ENCODE data around the gene UNC119.
"Not testable (repeated sequence)": the region's sequence is repeated elsewhere in the genome, so short reads cannot be mapped to it uniquely, and the experiment has no call there.

Gene UNC119

GRCh38 chr17:28524476-28525424, 27.7 kb downstream of the UNC119 start:
- no peak for TF ChIP-seq YY1 (IDR thresholded peaks at IDR 0.05; ENCODE audit: insufficient read depth, insufficient read length)
- TF ChIP-seq ZNF274 (IDR thresholded peaks at IDR 0.05; ENCODE audit: low read depth, low read length), result no peak
- TF ChIP-seq SUZ12 (IDR thresholded peaks at IDR 0.05; ENCODE audit: extremely low read depth, insufficient read depth, insufficient read length), result no peak
- DNase-seq (ENCODE audit: low read depth, low spot score), result no peak
- H3K27me3 ChIP-seq (ENCODE audit: insufficient read depth, insufficient read length), result no peaks in the 10 kb centered on the region
- no peaks in the 10 kb centered on the region for H3K9me3 ChIP-seq (ENCODE audit: insufficient read depth, low read length)
- H3K9ac ChIP-seq (ENCODE audit: insufficient read length, low read depth), result no peak overlapping the region
- H3K4me3 ChIP-seq (ENCODE audit: insufficient read length, low read depth), result no peak overlapping the region
- H3K4me1 ChIP-seq (ENCODE audit: insufficient read depth, insufficient read length), result peaks cover 16% of the 10 kb centered on the region
- no peaks in the 10 kb centered on the region for H3K36me3 ChIP-seq (ENCODE audit: insufficient read depth, insufficient read length, low read length)

GRCh38 chr17:28523876-28524275, 28.5 kb downstream of the UNC119 start:
- Histone ChIP-seq H3K4me1 (ENCODE audit: insufficient read depth, insufficient read length) (peaks cover 16% of the 10 kb centered on the region), H3K36me3 (ENCODE audit: insufficient read depth, insufficient read length, low read length) (no peaks in the 10 kb centered on the region), H3K9me3 (ENCODE audit: insufficient read depth, low read length) (no peaks in the 10 kb centered on the region), H3K27me3 (ENCODE audit: insufficient read depth, insufficient read length) (no peaks in the 10 kb centered on the region), H3K4me3 (ENCODE audit: insufficient read length, low read depth) (no peak overlapping the region), H3K9ac (ENCODE audit: insufficient read length, low read depth) (no peak overlapping the region)
- no peak for TF ChIP-seq ZNF274 (IDR thresholded peaks at IDR 0.05; ENCODE audit: low read depth, low read length)
- TF ChIP-seq SUZ12 (IDR thresholded peaks at IDR 0.05; ENCODE audit: extremely low read depth, insufficient read depth, insufficient read length), result no peak
- TF ChIP-seq YY1 (IDR thresholded peaks at IDR 0.05; ENCODE audit: insufficient read depth, insufficient read length), result no peak
- no peak for DNase-seq (ENCODE audit: low read depth, low spot score)

GRCh38 chr17:28523186-28523585, 29.2 kb downstream of the UNC119 start:
- Histone ChIP-seq H3K27me3 (ENCODE audit: insufficient read depth, insufficient read length) (no peaks in the 10 kb centered on the region), H3K4me1 (ENCODE audit: insufficient read depth, insufficient read length) (peaks cover 16% of the 10 kb centered on the region)

GRCh38 chr17:28522281-28522680, 30.1 kb downstream of the UNC119 start:
- not testable (repeated sequence) for H3K27me3 ChIP-seq (ENCODE audit: insufficient read depth, insufficient read length)

More at GRCh38 chr17:28523186-28523585, 29.2 kb downstream of the UNC119 start:
- no peak for DNase-seq (ENCODE audit: low read depth, low spot score)
- Histone ChIP-seq H3K9me3 (ENCODE audit: insufficient read depth, low read length) (no peaks in the 10 kb centered on the region), H3K4me3 (ENCODE audit: insufficient read length, low read depth) (no peak overlapping the region), H3K36me3 (ENCODE audit: insufficient read depth, insufficient read length, low read length) (no peaks in the 10 kb centered on the region), H3K9ac (ENCODE audit: insufficient read length, low read depth) (no peak overlapping the region)
- TF ChIP-seq SUZ12 (IDR thresholded peaks at IDR 0.05; ENCODE audit: extremely low read depth, insufficient read depth, insufficient read length), result no peak
- no peak for TF ChIP-seq ZNF274 (IDR thresholded peaks at IDR 0.05; ENCODE audit: low read depth, low read length)
- no peak for TF ChIP-seq YY1 (IDR thresholded peaks at IDR 0.05; ENCODE audit: insufficient read depth, insufficient read length)

GRCh38 chr17:28521311-28522085, 30.9 kb downstream of the UNC119 start:
- Histone ChIP-seq H3K9me3 (ENCODE audit: insufficient read depth, low read length) (no peaks in the 10 kb centered on the region), H3K4me3 (ENCODE audit: insufficient read length, low read depth) (no peak overlapping the region), H3K9ac (ENCODE audit: insufficient read length, low read depth) (no peak overlapping the region), H3K36me3 (ENCODE audit: insufficient read depth, insufficient read length, low read length) (no peaks in the 10 kb centered on the region), H3K27me3 (ENCODE audit: insufficient read depth, insufficient read length) (no peaks in the 10 kb centered on the region), H3K4me1 (ENCODE audit: insufficient read depth, insufficient read length) (peaks cover 16% of the 10 kb centered on the region)
- no peak for DNase-seq (ENCODE audit: low read depth, low spot score)
- TF ChIP-seq YY1 (IDR thresholded peaks at IDR 0.05; ENCODE audit: insufficient read depth, insufficient read length), result no peak
- TF ChIP-seq ZNF274 (IDR thresholded peaks at IDR 0.05; ENCODE audit: low read depth, low read length), result no peak
- no peak for TF ChIP-seq SUZ12 (IDR thresholded peaks at IDR 0.05; ENCODE audit: extremely low read depth, insufficient read depth, insufficient read length)

More at GRCh38 chr17:28522281-28522680, 30.1 kb downstream of the UNC119 start:
- H3K9ac ChIP-seq (ENCODE audit: insufficient read length, low read depth); H3K9me3 ChIP-seq (ENCODE audit: insufficient read depth, low read length); H3K36me3 ChIP-seq (ENCODE audit: insufficient read depth, insufficient read length, low read length); DNase-seq (ENCODE audit: low read depth, low spot score); H3K4me3 ChIP-seq (ENCODE audit: insufficient read length, low read depth): not testable (repeated sequence)
- peaks cover 16% of the 10 kb centered on the region for H3K4me1 ChIP-seq (ENCODE audit: insufficient read depth, insufficient read length)

GRCh38 chr17:28520687-28521086, 31.7 kb downstream of the UNC119 start:
- no peak overlapping the region for H3K4me3 ChIP-seq (ENCODE audit: insufficient read length, low read depth)

GRCh38 chr17:28519236-28519635, 33.2 kb downstream of the UNC119 start:
- Histone ChIP-seq H3K9ac (ENCODE audit: insufficient read length, low read depth) (no peak overlapping the region), H3K9me3 (ENCODE audit: insufficient read depth, low read length) (no peaks in the 10 kb centered on the region)

More at GRCh38 chr17:28520687-28521086, 31.7 kb downstream of the UNC119 start:
- Histone ChIP-seq H3K9ac (ENCODE audit: insufficient read length, low read depth) (no peak overlapping the region), H3K4me1 (ENCODE audit: insufficient read depth, insufficient read length) (peaks cover 16% of the 10 kb centered on the region), H3K27me3 (ENCODE audit: insufficient read depth, insufficient read length) (no peaks in the 10 kb centered on the region), H3K36me3 (ENCODE audit: insufficient read depth, insufficient read length, low read length) (no peaks in the 10 kb centered on the region), H3K9me3 (ENCODE audit: insufficient read depth, low read length) (no peaks in the 10 kb centered on the region)
- DNase-seq (ENCODE audit: low read depth, low spot score), result no peak
- TF ChIP-seq SUZ12 (IDR thresholded peaks at IDR 0.05; ENCODE audit: extremely low read depth, insufficient read depth, insufficient read length) (no peak), YY1 (IDR thresholded peaks at IDR 0.05; ENCODE audit: insufficient read depth, insufficient read length) (no peak), ZNF274 (IDR thresholded peaks at IDR 0.05; ENCODE audit: low read depth, low read length) (no peak)

More at GRCh38 chr17:28519236-28519635, 33.2 kb downstream of the UNC119 start:
- TF ChIP-seq YY1 (IDR thresholded peaks at IDR 0.05; ENCODE audit: insufficient read depth, insufficient read length), result no peak
- TF ChIP-seq ZNF274 (IDR thresholded peaks at IDR 0.05; ENCODE audit: low read depth, low read length), result no peak
- TF ChIP-seq SUZ12 (IDR thresholded peaks at IDR 0.05; ENCODE audit: extremely low read depth, insufficient read depth, insufficient read length), result no peak
- no peak for DNase-seq (ENCODE audit: low read depth, low spot score)
- no peak overlapping the region for H3K4me3 ChIP-seq (ENCODE audit: insufficient read length, low read depth)
- peaks cover 10% of the 10 kb centered on the region for H3K4me1 ChIP-seq (ENCODE audit: insufficient read depth, insufficient read length)
- no peaks in the 10 kb centered on the region for H3K27me3 ChIP-seq (ENCODE audit: insufficient read depth, insufficient read length)
- H3K36me3 ChIP-seq (ENCODE audit: insufficient read depth, insufficient read length, low read length), result no peaks in the 10 kb centered on the region
